Cardiac ventricle fibroblast (primary cell): ENCODE data around the gene PDGFB. TPM values are rescaled to one million over a fixed set of nuclear protein-coding genes. Genes with fewer than 3 reads are reported as not detected.

Source experiments
- total RNA-seq: library from RNA; depleted of rRNA; stranded (reverse); fragments of >200 nt; gene quantifications from 2 replicates; pipeline ENCODE4 v1.2.3, GENCODE V29; 2015

The PDGFB gene
- total RNA-seq: 3.8 and 4.2 TPM in 2 replicates

DNA sequence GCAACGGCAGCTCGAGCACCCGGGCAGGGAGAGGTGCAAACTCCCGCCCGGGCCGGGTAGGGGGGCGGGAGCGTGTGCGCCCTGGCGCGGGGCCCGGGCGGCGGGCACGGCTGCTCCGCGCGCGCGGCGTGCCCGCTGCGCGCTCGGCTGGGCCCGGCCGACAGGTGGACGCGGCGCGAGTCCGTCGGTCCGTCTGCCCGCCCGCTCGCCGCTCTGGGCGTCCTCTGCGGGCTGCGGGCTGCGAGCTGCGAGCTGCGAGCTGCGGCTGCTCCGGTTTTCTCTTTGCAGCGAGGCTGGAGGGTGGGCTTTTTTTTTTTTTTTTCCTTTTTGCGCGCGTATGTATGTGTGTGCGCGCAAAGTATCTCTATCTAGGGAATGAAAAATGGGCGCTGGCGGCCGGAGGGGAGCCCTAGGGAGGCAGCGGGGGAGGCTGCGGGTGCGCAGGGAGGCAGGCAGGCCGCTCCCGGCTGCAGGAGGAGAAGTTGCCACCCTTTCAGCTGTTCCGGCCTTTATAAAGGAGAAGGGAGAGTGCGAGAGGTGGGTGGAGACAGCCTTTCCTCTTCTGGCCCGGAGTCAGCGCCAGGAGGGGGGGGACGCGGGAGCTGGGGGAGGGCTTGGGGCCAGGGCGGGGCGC, at the start of gene PDGFB:
Gene PDGFB, minus strand, starts transcription at position 487 of the 634 bp plus-strand sequence. CDS start 1,019 bp downstream, outside the sequence.

Other genes starting within 250 kb of the PDGFB start
- gene APOBEC3C, start 230.7 kb downstream of the PDGFB start, total RNA-seq: 24.1 and 24.5 TPM in 2 replicates
- 0.69 and 1.0 TPM in 2 replicates for gene APOBEC3D, start 223.9 kb downstream of the PDGFB start, total RNA-seq
- gene APOBEC3F, start 204.1 kb downstream of the PDGFB start, total RNA-seq: 6.0 and 13.7 TPM in 2 replicates
- 8.8 and 9.9 TPM in 2 replicates for gene APOBEC3G, start 167.7 kb downstream of the PDGFB start, total RNA-seq
- gene APOBEC3H, start 147.7 kb downstream of the PDGFB start, total RNA-seq: 0.75 TPM in 1 of 2 replicates, not detected in the other
- 7.4 and 14.4 TPM in 2 replicates for gene CBX7, start 92.3 kb downstream of the PDGFB start, total RNA-seq
- 2,999 and 3,236 TPM in 2 replicates for gene RPL3, start 74.6 kb upstream of the PDGFB start, total RNA-seq
- 7.8 and 10.9 TPM in 2 replicates for gene SYNGR1, start 105.0 kb upstream of the PDGFB start, total RNA-seq
- 17.0 and 18.1 TPM in 2 replicates for gene TAB1, start 154.8 kb upstream of the PDGFB start, total RNA-seq
- gene MGAT3, start 212.0 kb upstream of the PDGFB start, total RNA-seq: 0.25 and 0.49 TPM in 2 replicates